ENCODE data around the gene PPFIA2. TPM values are rescaled to one million over a fixed set of nuclear protein-coding genes. Genes with fewer than 3 reads are reported as not detected.
A peak's percentile ranks its signal among the peaks of the same experiment; 100 is the strongest.

PPFIA2 gene
- total RNA-seq, 4 donors from 2014 or later = 0.11 to 0.89 (median 0.32) TPM; not detected in 1

- TF ChIP-seq, protein P1, sequence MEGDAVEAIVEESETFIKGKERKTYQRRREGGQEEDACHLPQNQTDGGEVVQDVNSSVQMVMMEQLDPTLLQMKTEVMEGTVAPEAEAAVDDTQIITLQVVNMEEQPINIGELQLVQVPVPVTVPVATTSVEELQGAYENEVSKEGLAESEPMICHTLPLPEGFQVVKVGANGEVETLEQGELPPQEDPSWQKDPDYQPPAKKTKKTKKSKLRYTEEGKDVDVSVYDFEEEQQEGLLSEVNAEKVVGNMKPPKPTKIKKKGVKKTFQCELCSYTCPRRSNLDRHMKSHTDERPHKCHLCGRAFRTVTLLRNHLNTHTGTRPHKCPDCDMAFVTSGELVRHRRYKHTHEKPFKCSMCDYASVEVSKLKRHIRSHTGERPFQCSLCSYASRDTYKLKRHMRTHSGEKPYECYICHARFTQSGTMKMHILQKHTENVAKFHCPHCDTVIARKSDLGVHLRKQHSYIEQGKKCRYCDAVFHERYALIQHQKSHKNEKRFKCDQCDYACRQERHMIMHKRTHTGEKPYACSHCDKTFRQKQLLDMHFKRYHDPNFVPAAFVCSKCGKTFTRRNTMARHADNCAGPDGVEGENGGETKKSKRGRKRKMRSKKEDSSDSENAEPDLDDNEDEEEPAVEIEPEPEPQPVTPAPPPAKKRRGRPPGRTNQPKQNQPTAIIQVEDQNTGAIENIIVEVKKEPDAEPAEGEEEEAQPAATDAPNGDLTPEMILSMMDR (IDR thresholded peaks at IDR 0.05) = no peak
- TF ChIP-seq POLR2AphosphoS5 (IDR thresholded peaks at IDR 0.05) (no peak), POLR2A (IDR thresholded peaks at IDR 0.05) (no peak), EP300 (IDR thresholded peaks at IDR 0.05) (no peak)
- Histone ChIP-seq H3K9me3 (no peaks in the 10 kb centered on the region), H3K4me3 (no peak overlapping the region), H3K4me1 (no peaks in the 10 kb centered on the region), H3K27me3 (no peaks in the 10 kb centered on the region), H3K27ac (no peak overlapping the region), H3K36me3 (no peaks in the 10 kb centered on the region)
- DNase-seq (ENCODE audit: low spot score in 2 of 2) = no peak
- 61% methylated on average over 4 of the region's 4 CpGs for WGBS
These were observed 298.0 kb downstream of the PPFIA2 start for GRCh38 chr12:81461163-81461562.

- no peak for DNase-seq (ENCODE audit: low spot score in 2 of 2)
- 37% methylated on average over 5 of the region's 5 CpGs for WGBS
These were observed 308.0 kb downstream of the PPFIA2 start for GRCh38 chr12:81450920-81451739.

GRCh38 chr12:81441629-81442028, 317.5 kb downstream of the PPFIA2 start:
- no peak for DNase-seq (ENCODE audit: low spot score in 2 of 2)
- WGBS = 76% methylated on average over 6 of the region's 6 CpGs
- Histone ChIP-seq H3K36me3 (no peaks in the 10 kb centered on the region), H3K9me3 (no peaks in the 10 kb centered on the region), H3K4me3 (no peak overlapping the region), H3K4me1 (no peaks in the 10 kb centered on the region), H3K27me3 (no peaks in the 10 kb centered on the region), H3K27ac (no peak overlapping the region)
- TF ChIP-seq POLR2A (IDR thresholded peaks at IDR 0.05) (no peak), POLR2AphosphoS5 (IDR thresholded peaks at IDR 0.05) (no peak), EP300 (IDR thresholded peaks at IDR 0.05) (no peak)
- TF ChIP-seq, protein P1 (IDR thresholded peaks at IDR 0.05) = no peak

More at GRCh38 chr12:81450920-81451739, 308.0 kb downstream of the PPFIA2 start:
- no peak overlapping the region for H3K27ac ChIP-seq
- no peaks in the 10 kb centered on the region for H3K9me3 ChIP-seq
- H3K4me1 ChIP-seq = no peaks in the 10 kb centered on the region
- no peaks in the 10 kb centered on the region for H3K36me3 ChIP-seq
- TF ChIP-seq EP300 (IDR thresholded peaks at IDR 0.05) = no peak
- TF ChIP-seq, protein P1 (IDR thresholded peaks at IDR 0.05) = peak in 1 of 2 donors; percentile 20
- H3K27me3 ChIP-seq = no peaks in the 10 kb centered on the region
- no peak overlapping the region for H3K4me3 ChIP-seq

DNA sequence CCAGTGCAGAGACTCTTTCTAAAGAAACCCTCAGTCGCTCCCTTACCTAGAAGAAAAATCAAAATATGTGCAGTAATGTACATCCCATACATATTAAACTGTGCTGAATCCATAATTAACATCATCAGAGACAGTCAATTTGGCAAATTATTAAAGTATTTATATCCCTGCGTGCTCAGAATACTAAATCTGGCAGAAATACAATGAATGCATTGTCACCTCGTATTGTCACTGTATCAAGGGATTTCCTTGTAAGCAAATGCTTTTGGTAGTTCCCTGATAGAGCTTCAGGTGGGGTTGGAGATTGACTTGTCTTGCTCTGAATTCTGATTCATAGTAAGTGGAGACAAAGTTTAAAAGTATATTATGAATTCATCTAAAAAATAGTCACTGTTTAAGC, 319.1 kb downstream of the PPFIA2 start:
- WGBS = 53% methylated on average over 3 of the region's 3 CpGs

GRCh38 chr12:81439344-81439743, 319.8 kb downstream of the PPFIA2 start:
- Histone ChIP-seq H3K27ac (no peak overlapping the region), H3K4me1 (no peaks in the 10 kb centered on the region), H3K36me3 (no peaks in the 10 kb centered on the region), H3K4me3 (no peak overlapping the region), H3K27me3 (no peaks in the 10 kb centered on the region), H3K9me3 (no peaks in the 10 kb centered on the region)
- TF ChIP-seq POLR2AphosphoS5 (IDR thresholded peaks at IDR 0.05) (no peak), POLR2A (IDR thresholded peaks at IDR 0.05) (no peak)
- no peak for DNase-seq (ENCODE audit: low spot score in 2 of 2)
- WGBS = 51% methylated on average over 5 of the region's 5 CpGs

More for the DNA sequence above, 319.1 kb downstream of the PPFIA2 start:
- Histone ChIP-seq H3K4me1 (no peaks in the 10 kb centered on the region), H3K36me3 (no peaks in the 10 kb centered on the region), H3K9me3 (no peaks in the 10 kb centered on the region), H3K4me3 (no peak overlapping the region), H3K27me3 (no peaks in the 10 kb centered on the region), H3K27ac (no peak overlapping the region)
- TF ChIP-seq EP300 (IDR thresholded peaks at IDR 0.05) (no peak), POLR2A (IDR thresholded peaks at IDR 0.05) (no peak), POLR2AphosphoS5 (IDR thresholded peaks at IDR 0.05) (no peak)
- TF ChIP-seq, protein P1 (IDR thresholded peaks at IDR 0.05) = no peak
- DNase-seq (ENCODE audit: low spot score in 2 of 2) = no peak

All from suprapubic skin (tissue), 4 donors.